ENCODE results near the gene AFG1L. TPM values are rescaled to one million over a fixed set of nuclear protein-coding genes. Genes with fewer than 3 reads are reported as not detected.
A peak's percentile ranks its signal among the peaks of the same experiment; 100 is the strongest.

AFG1L gene
- polyA plus RNA-seq, 1 donor: 8.9 TPM

- DNase-seq: no peak
Measured at GRCh38 chr6:108453601-108454185, 158.8 kb downstream of the AFG1L start.

DNA sequence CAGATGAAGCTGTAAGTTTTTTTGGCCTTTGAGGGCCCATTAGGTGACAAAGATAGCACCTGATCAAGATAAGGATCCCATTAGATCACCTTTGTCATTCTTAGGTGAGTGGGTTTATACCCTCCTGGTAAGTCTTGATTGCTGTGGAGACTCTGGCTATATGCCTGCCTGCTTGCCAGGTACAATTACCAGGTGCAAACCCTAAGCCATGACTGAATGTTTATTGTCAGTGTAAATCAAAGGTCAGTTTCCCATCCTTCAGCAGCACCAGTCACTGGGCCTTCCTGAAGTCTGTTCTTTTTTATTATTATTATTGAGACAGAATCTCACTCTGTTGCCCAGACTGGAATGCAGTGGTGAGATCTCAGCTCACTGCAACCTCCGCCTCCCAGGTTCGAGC is 159.5 kb downstream of the AFG1L start:
- DNase-seq: no peak

DNA sequence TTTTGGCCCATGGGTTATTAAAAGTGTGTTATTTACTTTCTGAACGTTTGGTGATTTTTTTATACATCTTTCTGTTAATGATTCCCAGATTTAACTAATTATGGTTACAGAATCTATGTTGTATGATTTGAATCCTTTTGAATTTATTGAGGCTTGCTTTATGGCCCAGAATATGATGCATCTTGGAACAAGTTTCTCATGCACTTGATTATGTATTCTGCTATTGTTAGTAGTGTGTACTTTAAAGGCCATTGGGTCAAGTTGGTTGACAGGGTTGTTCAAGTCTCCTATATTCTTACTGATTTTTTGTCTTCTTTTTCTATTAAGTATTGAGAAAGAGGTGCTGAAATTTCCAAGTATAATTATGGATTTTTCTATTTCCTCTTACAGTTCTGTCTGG is 160.8 kb downstream of the AFG1L start:
- DNase-seq: no peak

GRCh38 chr6:108463784-108464183 is 168.9 kb downstream of the AFG1L start:
- DNase-seq: no peak

DNA sequence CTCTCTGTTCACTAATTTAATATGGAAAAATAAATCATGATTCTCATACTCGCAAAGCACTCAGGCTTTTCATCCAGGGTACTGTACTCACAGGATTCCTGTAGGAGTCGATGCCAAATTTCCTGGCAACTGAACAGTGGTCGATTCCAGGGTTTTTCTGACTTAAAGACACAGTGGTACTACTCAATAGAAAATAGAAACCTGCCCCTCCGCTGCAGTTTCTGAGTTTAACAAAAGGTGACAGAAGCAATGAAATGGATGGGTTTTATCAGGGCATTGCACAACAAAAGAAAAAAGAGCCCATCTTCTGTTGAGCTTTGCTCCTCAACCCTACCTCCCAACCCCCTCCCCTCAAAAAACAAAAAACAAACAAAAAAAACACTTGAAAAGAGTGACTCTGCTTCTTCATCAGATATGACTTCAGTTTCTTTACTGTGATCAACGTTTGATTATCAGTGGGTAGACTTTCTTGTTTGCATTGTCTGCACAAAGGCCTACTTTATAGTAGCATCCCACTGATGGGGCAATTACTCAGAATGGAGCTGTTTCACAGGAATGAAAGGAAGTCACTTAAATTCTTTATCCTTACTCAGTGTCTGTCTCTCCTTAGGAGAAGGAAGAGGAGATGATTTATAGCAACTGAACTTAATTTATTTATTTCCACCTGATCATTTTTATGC is 169.7 kb downstream of the AFG1L start:
- DNase-seq: no peak

- DNase-seq: no peak
Measured at GRCh38 chr6:108465098-108465495, 170.2 kb downstream of the AFG1L start.

DNA sequence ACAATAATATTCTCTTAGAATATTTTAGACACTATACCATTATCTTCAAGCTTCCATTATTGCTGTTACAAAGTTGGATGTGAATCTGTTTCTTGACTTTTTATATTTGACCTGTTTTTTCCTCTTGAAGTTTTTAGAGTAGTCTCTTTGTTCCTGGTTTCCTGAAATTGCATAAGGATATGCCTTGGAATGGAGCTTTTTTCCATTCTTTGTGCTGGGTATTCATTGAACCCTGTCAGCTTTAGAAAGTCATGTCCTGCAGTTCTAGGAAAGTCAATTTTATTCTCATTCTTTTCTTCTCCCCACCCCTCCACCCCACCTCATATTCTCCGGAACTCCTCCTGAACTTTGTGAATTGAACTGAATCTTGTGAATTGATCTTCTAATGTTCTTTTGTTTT is 173.5 kb downstream of the AFG1L start:
- DNase-seq: no peak

DNA sequence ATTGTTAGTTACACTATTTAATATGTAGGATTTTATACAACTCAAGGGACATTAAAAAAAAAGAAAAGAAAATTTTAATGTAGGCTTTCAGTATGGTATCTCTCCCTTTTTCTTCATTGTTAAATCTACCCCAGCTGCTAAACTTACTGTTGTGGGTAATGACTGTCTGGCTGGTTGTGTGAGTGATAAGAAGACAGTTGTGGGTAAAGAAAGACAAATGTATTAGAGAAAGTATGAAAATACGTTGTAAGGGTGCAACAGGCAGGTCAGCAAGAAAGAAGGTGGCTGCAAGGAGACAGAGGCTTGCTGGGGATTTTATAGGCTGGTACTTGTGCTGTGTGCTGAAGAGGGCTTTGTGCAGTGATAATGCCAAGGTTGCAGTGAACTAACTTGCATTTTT is 174.5 kb downstream of the AFG1L start:
- no peak for DNase-seq

DNA sequence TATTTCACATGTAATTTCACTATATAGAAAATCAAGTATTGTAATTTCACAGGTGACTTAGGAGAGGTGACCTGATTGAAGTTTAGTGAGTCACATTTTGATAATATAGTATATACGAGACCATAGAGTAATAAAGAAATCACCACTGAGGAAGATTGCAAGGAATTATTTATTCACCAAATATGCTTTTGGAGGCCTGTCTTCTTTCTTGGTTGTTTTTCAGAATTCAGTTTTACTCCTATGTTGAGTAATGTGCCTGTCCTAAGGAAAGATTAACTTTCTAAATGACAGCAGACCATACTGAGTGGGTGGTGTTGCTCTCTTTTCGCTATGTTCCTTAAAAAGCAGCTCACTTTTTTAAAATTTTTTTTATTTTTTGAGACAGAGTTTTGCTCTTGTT is 178.3 kb downstream of the AFG1L start:
- DNase-seq: no peak

GRCh38 chr6:108476376-108476775 is 181.5 kb downstream of the AFG1L start:
- DNase-seq: no peak

- no peak for DNase-seq
Measured at GRCh38 chr6:108476847-108477430, 182.1 kb downstream of the AFG1L start.

GRCh38 chr6:108482559-108482958 is 187.7 kb downstream of the AFG1L start:
- DNase-seq: no peak

GRCh38 chr6:108484016-108484415 is 189.2 kb downstream of the AFG1L start:
- DNase-seq: no peak

DNA sequence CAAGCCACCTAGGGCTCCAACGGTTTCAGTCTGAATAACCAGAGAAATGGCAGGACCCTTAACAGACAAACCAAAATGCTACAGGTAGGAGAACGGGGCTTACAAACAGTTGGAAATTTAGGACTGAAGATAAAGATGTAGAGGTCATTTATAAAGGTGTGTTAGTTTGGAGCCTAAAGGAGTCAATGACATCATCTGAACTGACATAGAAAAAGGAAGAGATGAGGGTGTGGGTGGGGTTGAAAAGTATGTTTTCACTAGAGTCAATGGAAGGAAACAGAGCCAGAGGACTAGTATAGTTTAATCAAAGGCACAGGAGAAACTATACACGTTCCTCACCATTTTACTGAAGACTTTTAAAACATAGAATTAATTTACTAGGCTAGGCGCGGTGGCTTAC is 194.8 kb downstream of the AFG1L start:
- DNase-seq: no peak

- peak; percentile 46 for DNase-seq
Measured at GRCh38 chr6:108492131-108492766, 197.4 kb downstream of the AFG1L start.

GRCh38 chr6:108494434-108494833 is 199.6 kb downstream of the AFG1L start:
- DNase-seq: no peak

DNA sequence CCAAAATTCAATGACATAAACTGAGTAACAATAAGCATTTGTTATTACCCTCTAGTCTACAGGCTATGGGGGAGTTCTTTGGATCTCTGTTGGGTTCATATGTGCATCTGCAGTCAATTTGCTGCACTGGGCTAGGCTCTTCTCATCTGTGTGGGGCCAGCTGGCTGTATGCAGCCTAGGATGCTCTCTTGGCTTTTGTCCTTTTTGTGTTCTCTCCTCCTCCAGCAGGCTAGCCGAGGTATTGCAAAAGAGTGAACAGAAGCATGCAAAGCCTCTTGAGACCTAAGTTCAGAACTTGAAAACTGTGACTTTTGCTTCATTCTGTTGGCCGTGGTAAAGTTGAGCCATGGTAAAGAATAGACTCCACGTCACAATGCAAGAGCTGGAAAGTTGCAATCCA is 203.0 kb downstream of the AFG1L start:
- no peak for DNase-seq

- DNase-seq: no peak
Measured at GRCh38 chr6:108501559-108501958, 206.7 kb downstream of the AFG1L start.

DNA sequence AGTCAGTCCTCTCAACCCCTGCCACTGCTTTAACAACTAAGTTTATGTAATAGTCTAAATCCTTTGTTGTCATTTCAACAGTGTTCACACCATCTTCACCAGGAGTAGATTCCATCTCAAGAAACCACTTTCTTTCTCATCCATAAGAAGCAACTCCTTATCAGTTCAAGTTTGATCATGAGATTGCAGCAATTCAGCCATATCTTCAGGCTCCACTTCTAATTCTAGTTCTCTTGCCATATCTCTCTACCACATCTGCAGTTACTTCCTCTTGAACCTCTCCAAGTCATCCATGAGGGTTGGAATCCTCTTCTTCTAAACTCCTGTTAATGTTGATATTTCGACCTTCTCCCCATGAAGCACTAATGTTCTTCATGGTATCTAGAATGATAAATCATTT is 208.0 kb downstream of the AFG1L start:
- no peak for DNase-seq

DNA sequence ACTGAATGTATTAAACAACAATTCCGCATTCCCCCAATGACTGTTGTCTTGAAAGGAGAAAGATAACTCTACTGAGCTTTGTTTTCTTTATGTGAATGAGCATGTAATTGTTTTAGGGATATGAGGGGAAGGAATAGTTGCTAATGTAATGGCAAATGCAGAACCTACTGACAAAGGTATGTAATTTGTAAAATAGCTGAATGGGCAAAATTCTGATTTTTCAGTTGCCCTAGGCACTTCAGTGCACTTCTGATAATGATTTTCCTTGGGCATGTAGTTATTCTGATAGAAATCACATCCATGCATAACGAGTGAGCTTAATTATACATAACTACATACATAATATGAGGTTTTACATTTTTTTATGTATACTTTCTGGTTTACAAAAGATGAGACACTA is 212.5 kb downstream of the AFG1L start:
- DNase-seq: no peak

DNA sequence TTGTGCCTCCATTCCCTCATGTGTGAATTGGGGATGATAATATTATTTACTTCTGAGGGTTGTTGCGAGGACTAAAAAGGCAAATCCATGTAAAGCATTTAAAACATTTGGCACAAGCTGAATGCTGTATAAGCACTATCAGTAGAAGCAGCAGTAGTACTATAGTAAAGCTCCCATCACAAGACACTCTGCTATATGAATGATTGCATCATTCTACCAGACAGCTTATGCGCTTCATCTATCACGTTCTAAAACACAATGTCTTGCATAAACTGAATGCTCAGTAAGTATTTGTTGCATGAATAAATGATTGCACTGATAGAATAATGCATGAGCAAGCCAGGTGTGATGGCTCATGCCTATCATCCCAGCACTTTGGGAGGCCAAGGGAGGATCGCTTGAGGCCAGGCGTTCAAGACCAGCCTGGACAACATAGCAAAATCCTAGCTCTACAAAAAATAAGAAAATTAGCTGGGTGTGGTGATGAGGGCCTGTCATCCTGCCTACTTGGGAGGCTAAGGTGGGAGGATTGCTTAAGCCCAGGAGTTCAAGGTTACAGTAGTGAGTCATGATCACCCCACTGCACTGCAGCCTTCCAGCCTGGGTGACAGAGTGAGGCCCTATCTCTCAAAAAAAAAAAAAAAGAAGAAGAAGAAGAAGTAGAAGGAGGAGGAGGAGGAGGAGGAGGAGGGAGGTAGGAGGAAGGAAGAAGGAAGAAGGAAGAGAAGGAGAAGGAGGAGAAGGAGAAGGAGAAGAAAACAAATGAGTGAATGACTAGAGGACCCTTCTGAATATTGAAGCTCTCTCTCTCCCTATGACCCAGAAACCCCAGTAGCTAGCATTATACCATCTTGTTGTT is 215.8 kb downstream of the AFG1L start:
- no peak for DNase-seq
